ENCODE results near the gene PI4KA.

GRCh38 chr22:20794650-20795413 is 63.8 kb downstream of the PI4KA start:
- TF ChIP-seq POLR2A (IDR thresholded peaks at IDR 0.05) (no peak), CTCF (IDR thresholded peaks at IDR 0.05) (no peak)
